Lung microvascular endothelial cell (primary cell): ENCODE results near the gene RBMS1. TPM values are rescaled to one million over a fixed set of nuclear protein-coding genes. Genes with fewer than 3 reads are reported as not detected.
"Not testable (repeated sequence)": the region's sequence is repeated elsewhere in the genome, so short reads cannot be mapped to it uniquely, and the experiment has no call there.

ENCODE experiments used
- DNase-seq, 2 donors: peaks; one replicate each; pipeline versions ENCODE4 v3.0.0 to v3.0.0-alpha.2; 2010; ENCODE audit warnings: low read depth in 2 of 2
- total RNA-seq: library from RNA; depleted of rRNA; stranded (reverse); fragments of >200 nt; gene quantifications from 2 replicates; pipeline ENCODE4 v1.2.1, GENCODE V29; 2014

Gene RBMS1
- total RNA-seq, 1 donor from 2014 or later, result 74.2 TPM

DNA sequence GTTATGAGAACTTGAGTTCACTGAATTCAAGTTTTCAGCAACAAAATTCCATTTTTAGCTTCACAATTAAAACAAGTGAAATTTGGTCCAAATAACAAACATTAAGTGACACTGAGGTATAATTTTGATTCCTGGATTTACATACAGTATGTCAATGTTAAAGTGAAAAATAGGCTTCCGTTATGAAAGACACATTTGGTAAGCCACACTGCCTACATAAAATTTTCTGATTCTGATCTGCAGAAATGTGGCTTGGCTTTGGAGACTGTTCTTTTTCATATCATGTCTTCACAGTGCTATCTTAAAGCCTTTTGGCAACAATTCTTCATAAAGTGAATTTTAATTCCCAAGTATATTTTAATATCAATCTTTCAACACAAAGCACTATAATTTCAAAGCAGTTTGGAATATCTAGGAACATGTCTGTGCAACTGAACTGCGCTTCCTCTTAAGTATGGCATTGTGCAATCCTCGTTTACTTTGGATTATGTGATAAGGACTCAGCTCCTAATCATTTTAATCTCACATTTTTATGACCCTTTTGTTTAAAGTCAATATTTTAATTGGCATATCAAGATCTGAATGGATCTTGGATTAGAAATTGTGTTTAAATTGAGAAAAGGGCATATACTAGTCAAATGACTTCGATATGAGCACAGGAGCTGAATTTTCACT, 60.0 kb downstream of the RBMS1 start:
- DNase-seq, result no peak

- peak; percentile 64 to 91 for DNase-seq
Measured at GRCh38 chr2:160432633-160433032, 61.0 kb downstream of the RBMS1 start.

DNA sequence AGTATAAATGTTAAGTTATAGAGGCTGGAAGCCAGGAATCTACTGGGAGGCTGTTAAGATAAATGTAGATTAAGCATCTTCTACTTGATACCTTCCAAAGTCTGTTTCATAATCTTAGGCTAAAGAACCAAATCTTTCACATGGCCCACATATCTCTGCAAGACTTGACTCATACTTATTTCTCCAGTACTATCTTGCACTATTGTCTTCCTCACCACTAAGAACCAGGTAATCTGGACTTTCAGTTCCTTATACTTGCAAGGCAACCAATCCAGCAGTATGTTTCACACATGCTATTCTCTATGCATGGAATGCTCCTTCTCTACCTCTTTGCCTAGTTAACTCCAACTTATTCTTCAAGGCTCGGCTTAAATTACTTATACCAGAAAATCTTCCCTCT, 62.2 kb downstream of the RBMS1 start:
- no peak for DNase-seq

DNA sequence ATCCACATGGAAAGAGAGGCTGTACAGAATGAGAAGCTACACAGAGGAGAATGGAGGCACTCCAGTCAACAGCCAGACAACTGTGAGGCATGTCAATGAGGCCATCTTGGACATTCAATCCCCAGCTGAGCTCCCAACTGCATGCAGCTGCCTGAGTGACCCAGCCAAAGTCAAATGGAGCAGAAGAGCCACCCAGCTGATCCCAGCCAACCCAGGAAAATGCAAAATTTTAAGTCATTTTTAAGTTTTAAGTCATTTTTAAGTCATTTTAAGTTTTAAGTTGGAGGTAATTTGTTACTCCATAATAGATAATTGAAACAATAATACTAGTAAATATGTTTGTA, 63.6 kb downstream of the RBMS1 start:
- no peak for DNase-seq

DNA sequence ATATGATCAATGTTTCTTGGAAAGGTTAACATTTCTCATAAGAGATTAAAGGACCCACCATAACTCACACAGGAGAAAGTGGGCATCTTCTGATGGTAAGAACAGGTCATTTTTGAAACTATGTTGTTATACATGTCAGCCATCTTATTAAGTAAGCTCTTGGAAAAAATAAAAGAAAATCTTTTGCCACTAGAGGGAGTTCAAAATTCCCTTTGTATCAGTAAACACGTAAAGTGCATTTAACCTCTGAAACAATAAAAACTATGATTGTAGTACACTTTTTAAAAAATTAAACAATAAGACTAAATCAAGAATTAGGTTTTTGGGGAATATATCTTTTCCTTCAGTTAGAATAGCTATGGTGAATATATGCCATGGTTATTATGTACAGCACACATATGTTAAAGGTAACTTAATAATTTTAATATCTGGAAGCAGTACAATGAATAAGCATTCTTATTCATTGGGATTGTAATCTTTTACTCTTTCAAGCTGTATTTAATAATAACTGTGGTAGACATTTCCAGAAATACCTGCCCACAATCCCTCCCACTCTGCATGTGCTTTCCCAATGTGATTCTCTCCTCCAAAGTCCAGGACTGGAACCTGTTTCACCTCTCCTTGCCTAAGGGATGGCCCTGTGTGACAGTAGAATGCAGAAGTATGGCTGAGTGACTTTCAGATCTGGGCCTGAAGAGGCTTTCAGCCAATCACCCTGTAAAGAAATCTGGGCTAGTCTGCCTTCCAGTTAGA, 64.2 kb downstream of the RBMS1 start:
- DNase-seq, result peak; percentile 73 to 79

GRCh38 chr2:160428405-160428763, 65.2 kb downstream of the RBMS1 start:
- no peak for DNase-seq

DNA sequence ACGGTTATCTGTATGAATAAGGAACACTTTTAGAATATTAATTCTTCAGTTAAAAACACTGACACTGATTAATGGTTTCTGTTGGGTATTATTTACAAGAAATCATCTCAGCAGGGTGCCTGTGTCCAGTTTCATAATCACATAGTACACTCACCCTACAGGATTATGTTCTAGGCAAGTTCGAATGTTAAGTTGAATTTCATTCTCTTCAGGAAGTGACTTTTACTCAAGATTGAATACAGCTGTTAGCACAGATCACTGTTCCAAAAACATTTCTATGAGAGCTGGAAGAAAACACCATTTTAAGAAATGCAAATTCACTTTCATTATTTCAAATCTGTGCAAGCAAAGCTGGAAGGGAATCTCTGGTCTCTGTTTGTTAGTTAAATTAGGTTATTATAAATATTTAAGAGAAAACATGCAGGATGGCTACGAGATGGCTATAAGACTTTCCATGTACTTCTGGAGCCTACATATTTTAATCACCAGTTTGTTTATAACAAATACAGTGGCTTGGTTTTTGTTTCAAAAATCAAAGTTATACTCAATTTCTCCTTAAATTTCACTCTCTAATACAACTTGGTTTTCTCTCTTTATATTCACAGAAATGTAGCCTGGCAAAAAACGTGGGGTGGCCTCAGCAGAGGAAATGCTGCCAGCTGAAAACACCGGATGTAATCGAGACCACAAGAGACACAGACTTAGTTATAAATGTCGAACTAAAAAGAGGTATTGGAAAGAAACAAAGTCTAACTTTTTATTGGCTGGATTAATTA, 65.8 kb downstream of the RBMS1 start:
- DNase-seq, result peak; percentile 50 to 69

- no peak for DNase-seq
Measured at GRCh38 chr2:160426604-160427003, 67.0 kb downstream of the RBMS1 start.

GRCh38 chr2:160425434-160426151, 68.0 kb downstream of the RBMS1 start:
- no peak for DNase-seq

DNA sequence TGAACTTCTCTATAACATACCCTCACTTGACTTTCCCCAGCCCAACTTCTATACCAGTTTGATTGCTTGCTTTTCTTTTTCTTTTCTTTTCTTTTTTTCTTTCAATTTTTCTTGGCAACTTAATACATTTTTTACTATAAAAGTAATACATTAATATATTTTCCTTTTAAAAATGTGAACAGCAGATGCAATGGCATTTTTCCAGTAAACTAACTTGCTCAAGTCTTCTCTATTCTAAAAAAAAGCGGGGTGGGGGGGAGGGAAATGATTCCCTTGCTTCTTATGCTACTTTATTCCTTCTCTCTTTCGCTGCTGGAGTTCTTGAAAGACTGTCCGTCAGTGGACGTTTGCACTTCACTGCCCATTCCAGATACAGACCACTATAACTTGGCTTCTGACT, 70.5 kb downstream of the RBMS1 start:
- DNase-seq, result no peak

DNA sequence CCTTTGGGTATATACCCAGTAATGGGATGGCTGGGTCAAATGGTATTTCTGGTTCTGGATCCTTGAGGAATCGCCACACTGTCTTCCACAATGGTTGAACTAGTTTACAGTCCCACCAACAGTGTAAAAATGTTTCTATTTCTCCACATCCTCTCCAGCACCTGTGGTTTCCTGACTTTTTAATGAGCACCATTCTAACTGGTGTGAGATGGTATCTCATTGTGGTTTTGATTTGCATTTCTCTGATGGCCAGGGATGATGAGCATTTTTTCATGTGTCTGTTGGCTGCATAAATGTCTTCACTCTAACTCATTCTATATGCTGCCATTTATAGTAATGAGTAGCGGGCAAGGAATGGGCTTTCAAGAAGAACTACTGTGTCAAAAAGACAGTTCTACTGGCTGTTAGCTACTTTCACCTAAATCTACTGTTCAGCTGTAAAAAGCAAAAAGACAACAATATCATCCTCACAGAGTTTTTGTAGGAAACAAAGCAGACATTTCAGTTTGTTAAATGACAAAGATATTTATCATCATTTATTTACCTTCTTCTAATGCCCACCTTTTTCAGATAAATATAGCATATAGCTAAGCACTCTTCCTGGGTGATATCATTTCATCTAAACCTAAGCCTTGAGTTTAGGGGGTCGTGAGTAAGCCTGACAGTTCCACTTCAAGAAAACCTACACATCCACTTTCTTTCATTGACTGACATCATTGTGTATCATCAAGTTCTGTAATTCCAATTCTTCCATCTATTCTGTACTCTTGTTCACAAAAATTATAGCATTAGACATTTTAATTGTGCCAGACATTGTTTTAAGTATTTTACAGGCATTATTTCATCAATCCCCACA, 71.7 kb downstream of the RBMS1 start:
- not testable (repeated sequence) for DNase-seq

DNA sequence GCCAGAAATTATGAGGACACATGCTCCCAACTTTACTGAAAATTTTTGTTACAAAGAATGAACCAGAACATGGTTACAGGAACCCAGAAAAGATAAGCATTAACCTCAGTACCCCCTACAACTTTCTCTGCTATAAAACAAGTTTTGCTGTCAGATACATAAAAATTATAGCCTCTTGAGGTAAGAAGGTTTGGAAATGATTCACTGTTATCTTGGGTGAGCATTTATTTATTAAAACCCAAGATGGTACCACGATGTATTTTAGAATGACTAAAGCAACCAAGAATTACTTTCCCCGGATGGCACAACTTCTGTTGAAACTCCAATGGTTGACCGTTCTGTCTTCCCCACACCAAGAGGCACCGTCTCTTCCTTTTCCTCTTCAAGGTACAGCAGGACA, 72.9 kb downstream of the RBMS1 start:
- no peak for DNase-seq

GRCh38 chr2:160419776-160420505, 73.7 kb downstream of the RBMS1 start:
- DNase-seq, result peak in 1 of 2 donors; percentile 77

DNA sequence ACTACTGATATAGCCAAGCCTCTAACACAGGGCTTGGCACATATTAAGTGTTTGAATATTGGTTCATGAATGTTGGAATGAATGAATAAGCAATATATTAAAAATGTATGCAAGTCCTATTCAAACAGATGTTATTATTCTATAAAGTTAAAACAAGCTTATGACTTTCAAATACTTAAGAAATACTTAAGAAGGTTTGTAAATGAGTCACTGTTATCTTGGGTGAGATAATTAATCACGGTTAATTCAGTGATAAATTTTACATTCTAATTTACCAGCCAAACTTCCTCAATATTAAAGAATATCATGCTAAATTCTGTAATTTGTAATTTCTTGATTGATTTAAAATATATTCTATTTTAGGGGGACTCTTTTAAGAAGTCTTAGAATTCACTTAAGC, 74.8 kb downstream of the RBMS1 start:
- DNase-seq, result no peak

GRCh38 chr2:160418398-160418765, 75.2 kb downstream of the RBMS1 start:
- peak; percentile 45 to 74 for DNase-seq

DNA sequence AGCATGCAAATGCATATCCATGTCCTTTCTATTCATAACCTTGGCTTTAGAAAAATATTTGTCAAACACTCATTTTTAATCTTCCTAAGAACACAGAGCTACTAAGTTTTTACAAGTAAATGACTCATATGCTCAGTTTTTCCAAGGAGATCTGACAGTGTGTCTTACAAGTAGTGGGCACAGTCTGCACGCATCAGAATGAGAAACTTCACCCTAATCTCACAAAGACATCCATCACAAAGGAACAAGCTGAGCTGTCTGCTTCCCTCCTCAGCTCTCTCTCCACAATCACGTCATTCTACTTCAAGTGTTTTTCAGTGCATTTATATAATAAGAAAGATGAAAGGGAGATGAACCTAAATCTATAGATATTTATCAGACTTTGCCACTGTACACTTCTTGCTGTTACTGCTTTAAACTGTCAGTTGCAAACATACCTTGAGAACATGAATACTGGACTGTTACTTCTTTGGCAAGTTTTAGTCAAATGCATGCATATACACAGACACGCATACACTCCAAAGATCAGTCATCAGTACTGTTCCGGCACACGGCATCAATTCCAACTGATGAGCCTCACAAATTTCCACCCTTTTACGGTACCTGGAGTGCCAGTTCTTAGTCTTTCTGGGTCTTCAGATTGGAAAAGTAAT, 75.7 kb downstream of the RBMS1 start:
- DNase-seq, result peak; percentile 41 to 92

DNA sequence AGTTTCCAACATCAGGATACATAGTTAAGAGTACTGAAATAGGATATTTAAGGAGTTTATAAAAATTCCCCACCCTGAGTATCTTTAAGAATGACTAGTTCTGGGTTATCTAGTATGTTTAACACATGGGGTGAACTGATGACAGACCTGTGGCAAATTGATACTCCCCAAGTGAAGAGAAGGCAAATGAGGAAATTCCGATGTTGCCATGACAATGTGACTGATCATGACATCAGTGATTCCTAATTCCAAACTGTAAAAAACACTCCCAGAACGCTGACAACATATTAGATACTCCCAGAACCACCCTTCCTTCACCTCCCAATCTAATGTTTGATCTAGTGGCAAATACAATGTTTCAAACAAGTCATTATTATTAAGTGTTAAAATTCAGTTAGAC, 77.6 kb downstream of the RBMS1 start:
- peak in 1 of 2 donors; percentile 69 for DNase-seq

GRCh38 chr2:160411955-160412354, 81.7 kb downstream of the RBMS1 start:
- DNase-seq, result no peak

- DNase-seq, result peak; percentile 66 to 70
Measured at GRCh38 chr2:160411167-160411566, 82.4 kb downstream of the RBMS1 start.

DNA sequence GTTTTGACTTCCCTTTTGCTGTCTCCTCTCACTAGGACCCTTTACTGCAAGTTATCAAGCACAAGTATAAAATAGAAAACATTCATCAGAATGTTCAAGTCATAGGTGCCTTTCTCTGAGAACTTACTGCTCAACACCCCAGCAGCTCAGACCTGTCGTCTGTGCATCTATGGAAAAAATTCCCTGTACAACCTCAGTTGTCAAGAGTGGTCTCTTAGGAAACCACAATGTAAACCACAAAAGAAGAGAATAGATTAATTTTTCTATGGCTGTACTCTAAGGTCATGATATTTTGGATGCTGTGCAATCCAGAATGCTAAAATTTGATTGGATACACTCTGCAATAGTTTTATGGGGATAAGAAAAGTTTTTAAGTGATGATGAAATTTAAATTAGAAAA, 84.1 kb downstream of the RBMS1 start:
- DNase-seq, result no peak
